Measurements from ENCODE around the gene HAPSTR1. TPM values are rescaled to one million over a fixed set of nuclear protein-coding genes. Genes with fewer than 3 reads are reported as not detected.
"Not testable (repeated sequence)": the region's sequence is repeated elsewhere in the genome, so short reads cannot be mapped to it uniquely, and the experiment has no call there.

HAPSTR1 gene
- total and polyA plus RNA-seq, 7 donors: 12.6 to 47.6 (median 43.8) TPM

- intact Hi-C loops (cut with DNase I): no loop called here
- H3K27me3 ChIP-seq: no peaks in the 10 kb centered on the region
- H3K9me3 ChIP-seq: no peaks in the 10 kb centered on the region
- H3K36me3 ChIP-seq: no peaks in the 10 kb centered on the region
- WGBS, 2 donors: 88 to 90% methylated on average over 7 of the region's 7 CpGs
- TF ChIP-seq POLR2A (IDR thresholded peaks at IDR 0.05): no peak
- TF ChIP-seq EP300 (IDR thresholded peaks at IDR 0.05): no peak
- no peak for TF ChIP-seq POLR2AphosphoS5 (IDR thresholded peaks at IDR 0.05)
- TF ChIP-seq, protein P1, sequence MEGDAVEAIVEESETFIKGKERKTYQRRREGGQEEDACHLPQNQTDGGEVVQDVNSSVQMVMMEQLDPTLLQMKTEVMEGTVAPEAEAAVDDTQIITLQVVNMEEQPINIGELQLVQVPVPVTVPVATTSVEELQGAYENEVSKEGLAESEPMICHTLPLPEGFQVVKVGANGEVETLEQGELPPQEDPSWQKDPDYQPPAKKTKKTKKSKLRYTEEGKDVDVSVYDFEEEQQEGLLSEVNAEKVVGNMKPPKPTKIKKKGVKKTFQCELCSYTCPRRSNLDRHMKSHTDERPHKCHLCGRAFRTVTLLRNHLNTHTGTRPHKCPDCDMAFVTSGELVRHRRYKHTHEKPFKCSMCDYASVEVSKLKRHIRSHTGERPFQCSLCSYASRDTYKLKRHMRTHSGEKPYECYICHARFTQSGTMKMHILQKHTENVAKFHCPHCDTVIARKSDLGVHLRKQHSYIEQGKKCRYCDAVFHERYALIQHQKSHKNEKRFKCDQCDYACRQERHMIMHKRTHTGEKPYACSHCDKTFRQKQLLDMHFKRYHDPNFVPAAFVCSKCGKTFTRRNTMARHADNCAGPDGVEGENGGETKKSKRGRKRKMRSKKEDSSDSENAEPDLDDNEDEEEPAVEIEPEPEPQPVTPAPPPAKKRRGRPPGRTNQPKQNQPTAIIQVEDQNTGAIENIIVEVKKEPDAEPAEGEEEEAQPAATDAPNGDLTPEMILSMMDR (IDR thresholded peaks at IDR 0.05): no peak
- H3K4me3 ChIP-seq: no peak overlapping the region
- H3K27ac ChIP-seq: no peak overlapping the region
- DNase-seq: no peak
- no peaks in the 10 kb centered on the region for H3K4me1 ChIP-seq
These were observed 9.0 kb upstream of the HAPSTR1 start for GRCh38 chr16:9082422-9082821.

DNA sequence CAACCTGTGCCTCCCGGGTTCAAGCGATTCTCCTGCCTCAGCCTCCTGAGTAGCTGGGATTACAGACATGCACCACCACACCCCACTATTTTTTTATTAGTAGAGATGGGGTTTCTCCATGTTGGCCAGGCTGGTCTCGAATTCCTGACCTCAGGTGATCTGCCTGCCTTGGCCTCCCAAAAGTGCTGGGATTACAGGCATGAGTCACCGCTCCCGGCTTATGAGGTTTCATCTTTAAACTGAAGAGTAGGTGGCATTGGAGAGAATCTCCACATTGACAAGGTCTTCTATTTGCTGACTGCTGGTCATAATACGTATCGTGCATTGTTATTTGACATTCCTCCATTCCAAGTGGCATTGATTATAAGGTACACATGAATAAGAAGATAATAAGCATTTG, 3.7 kb upstream of the HAPSTR1 start:
- H3K27ac ChIP-seq; H3K4me3 ChIP-seq; H3K36me3 ChIP-seq; DNase-seq; H3K9me3 ChIP-seq; intact Hi-C loops (cut with DNase I); H3K27me3 ChIP-seq: not testable (repeated sequence)
- H3K4me1 ChIP-seq: peaks cover 0 to 13% (median 11%) of the 10 kb centered on the region in 4 donors
- WGBS, 2 donors: 90 to 94% methylated on average over 7 of the region's 7 CpGs

DNA sequence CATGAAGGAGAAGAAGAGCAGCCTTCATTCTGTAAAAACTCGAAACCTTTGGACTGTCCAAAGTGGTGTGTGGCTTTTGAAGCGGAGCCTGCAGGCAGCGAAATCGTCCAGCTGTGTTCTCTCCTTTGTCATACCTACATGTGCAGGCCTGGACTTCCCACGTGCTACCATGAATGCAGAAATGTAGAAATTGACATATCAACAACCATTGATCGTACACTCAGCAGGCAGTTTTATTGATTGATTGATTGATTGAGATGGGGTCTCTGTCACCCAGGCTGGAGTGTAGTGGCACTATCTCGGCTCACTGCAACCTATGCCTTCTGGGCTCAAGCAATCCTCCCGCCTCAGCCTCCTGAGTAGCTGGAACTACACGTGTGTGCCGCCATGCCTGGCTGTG, 2.6 kb upstream of the HAPSTR1 start:
- no peak for TF ChIP-seq EP300 (IDR thresholded peaks at IDR 0.05)
- TF ChIP-seq, protein P1 (IDR thresholded peaks at IDR 0.05): no peak
- no peak for TF ChIP-seq POLR2AphosphoS5 (IDR thresholded peaks at IDR 0.05)
- Histone ChIP-seq H3K9me3 (no peaks in the 10 kb centered on the region), H3K27me3 (no peaks in the 10 kb centered on the region), H3K4me1 (peaks cover 0 to 23% (median 18%) of the 10 kb centered on the region in 4 donors), H3K27ac (no peak overlapping the region), H3K4me3 (no peak overlapping the region), H3K36me3 (peaks cover 0 to 4% (median 0%) of the 10 kb centered on the region in 4 donors)
- intact Hi-C loops (cut with DNase I): no loop called here
- no peak for DNase-seq
- 85 to 91% methylated on average over 10 of the region's 10 CpGs for WGBS, 2 donors

DNA sequence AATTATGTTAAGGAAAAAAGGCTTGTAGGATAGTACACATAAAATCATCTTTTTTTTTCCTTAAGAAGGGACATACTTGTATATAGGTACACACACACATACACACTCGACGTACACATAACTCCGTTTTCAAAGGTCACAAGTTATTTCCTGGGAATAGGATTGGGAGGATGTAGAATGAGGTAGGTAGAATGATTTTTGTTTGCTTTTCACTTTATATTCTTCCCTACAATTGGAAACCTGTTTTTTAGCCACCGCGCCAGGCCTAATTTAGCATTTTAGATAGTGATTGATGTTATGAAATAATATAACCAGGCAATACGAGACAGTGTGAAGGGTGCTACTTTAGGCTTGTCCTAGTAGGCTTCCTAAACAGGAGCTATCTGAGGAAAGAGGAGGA, 1.8 kb upstream of the HAPSTR1 start:
- Histone ChIP-seq H3K4me1 (peaks cover 0 to 31% (median 26%) of the 10 kb centered on the region in 4 donors), H3K4me3 (no peak overlapping the region), H3K27ac (peak overlapping the region; percentile 80 to 99 (median 91)), H3K27me3 (no peaks in the 10 kb centered on the region), H3K36me3 (peaks cover 0 to 4% (median 0%) of the 10 kb centered on the region in 4 donors), H3K9me3 (no peaks in the 10 kb centered on the region)
- TF ChIP-seq POLR2A (IDR thresholded peaks at IDR 0.05) (no peak), POLR2AphosphoS5 (IDR thresholded peaks at IDR 0.05) (no peak), EP300 (IDR thresholded peaks at IDR 0.05) (no peak)
- TF ChIP-seq, protein P1 (IDR thresholded peaks at IDR 0.05): no peak
- intact Hi-C loops (cut with DNase I): loop anchor here (2.0 to 10.0 kb wide), 4 partner anchors 42 to 1655 kb away; partner anchors contain the start of genes NUBP1, PMM2 and TMEM186
- 63 to 85% methylated on average over 6 of the region's 6 CpGs for WGBS, 2 donors
- DNase-seq: no peak

DNA sequence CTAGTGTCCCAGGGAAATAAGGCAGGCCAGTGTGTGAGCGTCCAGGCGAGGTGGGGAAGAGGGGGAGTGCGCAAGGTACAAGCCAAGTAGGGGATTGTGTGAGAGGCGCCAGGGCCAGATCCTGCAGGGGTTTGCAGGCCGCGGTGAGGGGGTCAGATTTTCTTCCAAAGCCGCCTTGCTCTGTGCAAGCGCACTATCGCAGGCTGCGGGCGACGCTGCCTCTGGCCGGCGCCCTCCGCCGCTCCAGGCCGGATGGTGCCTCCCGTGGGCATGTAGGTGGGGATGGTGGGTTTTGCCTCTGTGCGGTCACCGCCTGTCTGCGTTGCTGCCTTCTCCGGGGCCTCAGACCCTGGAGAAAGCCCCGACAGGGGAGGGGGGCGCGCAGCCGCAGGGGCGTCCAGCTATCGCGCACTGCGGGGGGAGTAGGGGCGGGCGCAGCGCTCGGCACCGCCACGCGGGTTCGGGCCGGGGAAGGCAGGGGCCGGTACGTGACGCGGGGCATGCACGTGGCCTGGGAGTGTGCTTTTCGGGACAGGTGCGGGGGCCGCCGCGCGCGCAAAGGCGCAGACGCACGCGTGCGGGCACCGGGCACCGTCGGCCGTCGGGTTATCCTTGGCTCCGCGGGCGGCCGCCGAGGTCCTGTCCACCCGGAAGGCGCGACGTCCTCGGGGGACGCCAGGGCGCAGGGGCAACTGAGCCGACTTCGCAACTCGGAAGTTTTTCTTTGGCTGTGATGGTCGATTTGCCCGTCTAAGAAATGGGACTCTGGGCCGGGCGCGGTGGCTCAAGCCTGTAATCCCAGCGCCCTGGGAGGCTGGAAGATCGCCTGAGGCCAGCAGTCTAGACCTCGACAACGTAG, 1.1 kb upstream of the HAPSTR1 start:
- peaks cover 0 to 4% (median 0%) of the 10 kb centered on the region in 4 donors for H3K36me3 ChIP-seq
- peak overlapping the region; percentile 45 to 90 (median 60) for H3K4me3 ChIP-seq
- TF ChIP-seq, protein P1 (IDR thresholded peaks at IDR 0.05): no peak
- TF ChIP-seq POLR2A (IDR thresholded peaks at IDR 0.05) (no peak), EP300 (IDR thresholded peaks at IDR 0.05) (no peak), POLR2AphosphoS5 (IDR thresholded peaks at IDR 0.05) (peak in 1 of 4 donors; percentile 43)
- H3K4me1 ChIP-seq: peaks cover 0 to 38% (median 33%) of the 10 kb centered on the region in 4 donors
- peak; percentile 77 for DNase-seq
- H3K9me3 ChIP-seq: no peaks in the 10 kb centered on the region
- WGBS, 2 donors: 5 to 7% methylated on average over 85 of the region's 85 CpGs
- H3K27ac ChIP-seq: peak overlapping the region; percentile 80 to 99 (median 91)
- H3K27me3 ChIP-seq: no peaks in the 10 kb centered on the region
- intact Hi-C loops (cut with DNase I): loop anchor here (2.0 to 10.0 kb wide), 4 partner anchors 43 to 1654 kb away; partner anchors contain the start of genes NUBP1, PMM2 and TMEM186
